Left forelimb (tissue), 1 donor: Measurements from ENCODE around the gene SLX4IP.

ENCODE experiments used
- DNase-seq: peaks from one replicate; pipeline ENCODE4 v3.0.0-alpha.2; 2018; ENCODE audit warnings: low spot score

The SLX4IP gene

GRCh38 chr20:10633718-10634117 lies 198.6 kb downstream of the SLX4IP start:
- peak; percentile 60 for DNase-seq

- DNase-seq = peak; percentile 30
These were observed 199.1 kb downstream of the SLX4IP start for GRCh38 chr20:10634211-10634610.

GRCh38 chr20:10634683-10635411 lies 199.7 kb downstream of the SLX4IP start:
- DNase-seq = peak; percentile 37

- peak; percentile 40 for DNase-seq
These were observed 200.5 kb downstream of the SLX4IP start for GRCh38 chr20:10635476-10636208.

GRCh38 chr20:10636326-10636818 lies 201.3 kb downstream of the SLX4IP start:
- peak; percentile 68 for DNase-seq

- DNase-seq = peak; percentile 62
These were observed 202.0 kb downstream of the SLX4IP start for GRCh38 chr20:10637031-10637559.

- peak; percentile 15 for DNase-seq
These were observed 202.5 kb downstream of the SLX4IP start for GRCh38 chr20:10637563-10637962.

GRCh38 chr20:10639077-10639736 lies 204.1 kb downstream of the SLX4IP start:
- DNase-seq = peak; percentile 61

- DNase-seq = peak; percentile 50
These were observed 204.8 kb downstream of the SLX4IP start for GRCh38 chr20:10639737-10640556.

- no peak for DNase-seq
These were observed 205.8 kb downstream of the SLX4IP start for GRCh38 chr20:10640897-10641296.

- DNase-seq = no peak
These were observed 206.4 kb downstream of the SLX4IP start for GRCh38 chr20:10641467-10641866.

- peak; percentile 20 for DNase-seq
These were observed 206.8 kb downstream of the SLX4IP start for GRCh38 chr20:10641893-10642292.

GRCh38 chr20:10642856-10643559 lies 207.9 kb downstream of the SLX4IP start:
- DNase-seq = no peak

GRCh38 chr20:10643560-10643873 lies 208.4 kb downstream of the SLX4IP start:
- no peak for DNase-seq

GRCh38 chr20:10644458-10645204 lies 209.5 kb downstream of the SLX4IP start:
- DNase-seq = no peak

GRCh38 chr20:10645205-10645570 lies 210.1 kb downstream of the SLX4IP start:
- no peak for DNase-seq

- DNase-seq = no peak
These were observed 210.9 kb downstream of the SLX4IP start for GRCh38 chr20:10646006-10646405.

GRCh38 chr20:10646886-10647420 lies 211.8 kb downstream of the SLX4IP start:
- no peak for DNase-seq

- no peak for DNase-seq
These were observed 212.4 kb downstream of the SLX4IP start for GRCh38 chr20:10647471-10647870.

GRCh38 chr20:10647909-10648308 lies 212.8 kb downstream of the SLX4IP start:
- no peak for DNase-seq
